GM12878 (cell line): ENCODE measurements around the gene CCL16. TPM values are rescaled to one million over a fixed set of nuclear protein-coding genes. Genes with fewer than 3 reads are reported as not detected.

Experiments used
- ATAC-seq: fragments of 200-7000 bp; cut with Tn5 transposase; 3 replicates; pipeline ENCODE4 v1.9.1; 2020; ENCODE audit warnings: mild to moderate bottlenecking, moderate library complexity
- BruUV-seq: library from RNA; stranded (reverse); fragments of 400-500 nt; replicated peaks from 2 replicates; lab custom pipeline; 2021; lab: Mats Ljungman, UMichigan
- CTCF ChIA-PET: fragments of 300-600 bp; sonication (Branson Sonifier 250); formaldehyde crosslinking; extraction: SDS; loops from one replicate; lab custom pipeline; 2021; ENCODE audit warnings: inconsistent platforms; lab: Yijun Ruan, JAX
- POLR2A ChIA-PET: fragments of 350-600 bp; formaldehyde crosslinking; extraction: SDS; loops from one replicate; lab custom pipeline; 2021; ENCODE audit warnings: inconsistent platforms; lab: Charles Lee
- RAD21 ChIA-PET: fragments of 300-600 bp; sonication (Branson Sonifier 250); formaldehyde crosslinking; loops from one replicate; lab custom pipeline; 2023; ENCODE audit warnings: antibody characterized with exemption; ENCODE audit not compliant: unreplicated experiment; lab: Charles Lee
- SMC1A ChIA-PET: fragments of 300-600 bp; sonication (Branson Sonifier 250); formaldehyde crosslinking; loops from one replicate; lab custom pipeline; 2023; ENCODE audit not compliant: unreplicated experiment, uncharacterized antibody; lab: Charles Lee
- DNase-seq: peaks from one replicate; pipeline ENCODE4 v3.0.0-alpha.2; 2011; ENCODE audit warnings: low read depth, low spot score
- FAIRE-seq: peaks from 3 replicates; lab custom pipeline; 2011; peaks lifted over from hg19 to GRCh38; lab: Jason Lieb, UNC
- H2AFZ ChIP-seq: 2 replicates; pipeline ENCODE4 v1.6.0; 2011; ENCODE audit warnings: low read depth, low read length, control low read depth; ENCODE audit not compliant: control insufficient read depth
- H3K27ac ChIP-seq: 2 replicates; pipeline ENCODE4 v1.5.1; 2011; ENCODE audit warnings: control low read depth; ENCODE audit not compliant: control insufficient read depth, insufficient read depth
- H3K27me3 ChIP-seq, 2 experiments: replicated peaks in 1 of 2; 2 replicates each; pipeline versions ENCODE4 v1.6.0 to v1.6.1; 2011; ENCODE audit warnings: low read length in 1 of 2; ENCODE audit not compliant: control insufficient read depth in 2 of 2, insufficient read depth in 2 of 2
- H3K36me3 ChIP-seq, 2 experiments: 2 replicates each; pipeline ENCODE4 v1.5.1; 2011; ENCODE audit warnings: low read length in 1 of 2; ENCODE audit not compliant: control insufficient read depth in 2 of 2, insufficient read depth in 2 of 2
- H3K4me1 ChIP-seq: 2 replicates; pipeline ENCODE4 v1.6.1; 2011; ENCODE audit warnings: mild to moderate bottlenecking, low read length, moderate library complexity, mixed read lengths; ENCODE audit not compliant: control insufficient read depth, insufficient read depth
- H3K4me2 ChIP-seq: 2 replicates; pipeline ENCODE4 v1.6.0; 2011; ENCODE audit warnings: control low read depth; ENCODE audit not compliant: control insufficient read depth, insufficient read depth
- H3K4me3 ChIP-seq: fragments of 200-600 bp; sonication (generic); 2 replicates; pipeline ENCODE4 v1.5.1; 2016
- H3K79me2 ChIP-seq: 2 replicates; pipeline ENCODE4 v1.6.0; 2011; ENCODE audit warnings: low read length; ENCODE audit not compliant: control insufficient read depth, insufficient read depth
- H3K9ac ChIP-seq: 2 replicates; pipeline ENCODE4 v1.8.0; 2011; ENCODE audit warnings: low read length, control low read depth, mixed read lengths; ENCODE audit not compliant: control insufficient read depth, insufficient read depth
- H3K9me3 ChIP-seq: replicated peaks from 3 replicates; pipeline ENCODE4 v1.5.1; 2011; ENCODE audit warnings: mild to moderate bottlenecking, low read length; ENCODE audit not compliant: control insufficient read depth, insufficient read depth
- H4K20me1 ChIP-seq: 2 replicates; pipeline ENCODE4 v1.6.0; 2011; ENCODE audit not compliant: control insufficient read depth, insufficient read depth
- CUX1 ChIP-seq: IDR thresholded peaks from 2 replicates; pipeline ENCODE4 v1.6.1; 2012; ENCODE audit warnings: improper control_type of control experiment, low read depth, low read length; ENCODE audit not compliant: insufficient replicate concordance
- EED ChIP-seq: sonication (generic); IDR thresholded peaks from 2 replicates; pipeline ENCODE4 v1.6.1; 2016; ENCODE audit warnings: antibody characterized with exemption, low read depth
- ESRRA ChIP-seq: IDR thresholded peaks from 2 replicates; pipeline ENCODE4 v1.6.1; 2012; ENCODE audit warnings: mild to moderate bottlenecking, low read length, improper control_type of control experiment
- HSF1 ChIP-seq: fragments of 150-350 bp; IDR thresholded peaks from 2 replicates; pipeline ENCODE4 v1.6.1; 2014; ENCODE audit warnings: mild to moderate bottlenecking, low read depth, low read length
- IRF5 ChIP-seq: fragments of 450-650 bp; IDR thresholded peaks from 2 replicates; pipeline ENCODE4 v1.6.1; 2017; ENCODE audit warnings: borderline replicate concordance
- MEF2A ChIP-seq: IDR thresholded peaks from 2 replicates; pipeline ENCODE4 v1.6.1; 2011; ENCODE audit warnings: low read depth, mild to moderate bottlenecking, low read length, moderate library complexity; ENCODE audit not compliant: insufficient read depth
- NR2C2 ChIP-seq: IDR thresholded peaks from 2 replicates; pipeline ENCODE4 v1.6.1; 2011; ENCODE audit warnings: borderline replicate concordance, low read depth; ENCODE audit not compliant: control insufficient read depth, insufficient read length
- PKNOX1 ChIP-seq: fragments of 450-650 bp; IDR thresholded peaks from 2 replicates; pipeline ENCODE4 v1.6.1; 2016; ENCODE audit warnings: mild to moderate bottlenecking
- POLR2AphosphoS2 ChIP-seq: IDR thresholded peaks from 2 replicates; pipeline ENCODE4 v1.6.1; 2011; ENCODE audit warnings: low read depth, mild to moderate bottlenecking, low read length, improper control_type of control experiment, moderate library complexity
- SRF ChIP-seq, 2 experiments: IDR thresholded peaks; 2 replicates each; pipeline ENCODE4 v1.6.1; 2011; ENCODE audit warnings: low read depth in 2 of 2, low read length in 2 of 2, mild to moderate bottlenecking in 1 of 2, moderate library complexity in 1 of 2
- SUZ12 ChIP-seq: fragments of 200-600 bp; sonication (generic); IDR thresholded peaks from one replicate; pipeline ENCODE4 v1.6.1; 2018; ENCODE audit warnings: antibody characterized with exemption, mild to moderate bottlenecking; ENCODE audit not compliant: unreplicated experiment
- WGBS: methylation state at CpG from one replicate; pipeline ENCODE4 v1.1.6; 2016; ENCODE audit warnings: low lambda C conversion rate; ENCODE audit not compliant: insufficient replicate concordance, insufficient coverage; ENCODE audit errors: missing lambda C conversion rate; 5-methylcytosine and 5-hydroxymethylcytosine counted together
- in situ Hi-C: fragments of 300-500 bp; cut with MboI; formaldehyde crosslinking; loops from 9 replicates; pipeline ENCODE4 v1.14.3; 2018; ENCODE audit warnings: mixed read lengths
- intact Hi-C: fragments of 100-400 bp; cut with micrococcal nuclease; formaldehyde crosslinking; loops from one replicate; pipeline ENCODE4 v1.14.2; 2022; ENCODE audit not compliant: unreplicated experiment
- polyA plus RNA-seq, 11 experiments: library from polyadenylated mRNA; depleted of rRNA in 4 of 11; unstranded in 6 of 11; stranded (reverse) in 5 of 11; fragments of >200 nt; fragmentation: Nextera tagmentation in 4 of 11; fragmentation: Illumina TruSeq in 1 of 11; extraction: Ambion mirVana in 4 of 11; extraction: Trizol in 1 of 11; gene quantifications; 1 replicate in 1 of 11; 2 replicates in 10 of 11; pipeline versions ENCODE4 v1.2.1 to v1.2.3, GENCODE V29; 2011 to 2016; ENCODE audit warnings: inconsistent platforms in 2 of 11, missing spikeins in 2 of 11, low read depth in 1 of 11
- total RNA-seq, 4 experiments: library from RNA; depleted of rRNA in 3 of 4; stranded (reverse); fragments of >200 nt in 3 of 4; fragmentation: Illumina TruSeq in 1 of 4; extraction: Trizol in 1 of 4; gene quantifications; 2 replicates each; pipeline versions ENCODE4 v1.2.1 to v1.2.3, GENCODE V29; 2013 to 2021
- TF ChIP-seq, protein P1 (sequence below): fragments of 450-650 bp; IDR thresholded peaks from 2 replicates; pipeline ENCODE4 v1.6.1; 2017; ENCODE audit warnings: mild to moderate bottlenecking, low read depth, inconsistent platforms; ENCODE audit not compliant: poor library complexity, severe bottlenecking

Gene CCL16
- total and polyA plus RNA-seq, 10 of the 15 experiments (the other 5 are each of a cell fraction or from before 2014, with no cell fraction given), result not detected

- CTCF ChIA-PET, result no interaction called here
- no peak for FAIRE-seq
- RAD21 ChIA-PET, result no interaction called here
- no peaks in the 10 kb centered on the region for H3K79me2 ChIP-seq
- no peak overlapping the region for H3K27ac ChIP-seq
- no TSS peak for BruUV-seq
- WGBS, result under 1% methylated on average over 7 of the region's 7 CpGs
- no peaks in the 10 kb centered on the region for H3K9me3 ChIP-seq
- H4K20me1 ChIP-seq, result no peaks in the 10 kb centered on the region
- no peak overlapping the region for H2AFZ ChIP-seq
- peaks cover 12% of the 10 kb centered on the region for H3K4me1 ChIP-seq
- in situ Hi-C loops (no loop called here), intact Hi-C loops (no loop called here)
- peak; percentile 23 for DNase-seq
- SMC1A ChIA-PET, result interaction anchor here (0.8 kb wide), 1 partner anchor 70 kb away, joined by 3 read pairs; no protein-coding TSS in a partner anchor
- POLR2A ChIA-PET, result no interaction called here
- peak; percentile 71 for ATAC-seq
- H3K9ac ChIP-seq, result no peak overlapping the region
- no peak overlapping the region; the same call in 1 of the 2 replicates for H3K4me2 ChIP-seq
- no peak overlapping the region for H3K4me3 ChIP-seq
- H3K27me3 ChIP-seq, result no peaks in the 10 kb centered on the region
- no peaks in the 10 kb centered on the region for H3K36me3 ChIP-seq
- TF ChIP-seq POLR2AphosphoS2 (no peak), IRF5 (no peak), ESRRA (no peak), NR2C2 (no peak), CUX1 (no peak), PKNOX1 (no peak), EED (peak; percentile 91), SUZ12 (no peak), HSF1 (no peak), SRF (IDR thresholded peaks at IDR 0.05; ENCODE audit: low read depth in 2 of 2, low read length in 2 of 2) (0 out of 4 replicates have a peak, but pooled peaks of 1 of the 2 experiments have one; percentile 16), MEF2A (peak; percentile 72)
- TF ChIP-seq, protein P1, sequence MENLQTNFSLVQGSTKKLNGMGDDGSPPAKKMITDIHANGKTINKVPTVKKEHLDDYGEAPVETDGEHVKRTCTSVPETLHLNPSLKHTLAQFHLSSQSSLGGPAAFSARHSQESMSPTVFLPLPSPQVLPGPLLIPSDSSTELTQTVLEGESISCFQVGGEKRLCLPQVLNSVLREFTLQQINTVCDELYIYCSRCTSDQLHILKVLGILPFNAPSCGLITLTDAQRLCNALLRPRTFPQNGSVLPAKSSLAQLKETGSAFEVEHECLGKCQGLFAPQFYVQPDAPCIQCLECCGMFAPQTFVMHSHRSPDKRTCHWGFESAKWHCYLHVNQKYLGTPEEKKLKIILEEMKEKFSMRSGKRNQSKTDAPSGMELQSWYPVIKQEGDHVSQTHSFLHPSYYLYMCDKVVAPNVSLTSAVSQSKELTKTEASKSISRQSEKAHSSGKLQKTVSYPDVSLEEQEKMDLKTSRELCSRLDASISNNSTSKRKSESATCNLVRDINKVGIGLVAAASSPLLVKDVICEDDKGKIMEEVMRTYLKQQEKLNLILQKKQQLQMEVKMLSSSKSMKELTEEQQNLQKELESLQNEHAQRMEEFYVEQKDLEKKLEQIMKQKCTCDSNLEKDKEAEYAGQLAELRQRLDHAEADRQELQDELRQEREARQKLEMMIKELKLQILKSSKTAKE, result peak; percentile 61
Observed at GRCh38 chr17:36002631-36003030, 21.3 kb upstream of the CCL16 start.
